OCI-M1 (cell line): ENCODE data around the gene TEX2.

ENCODE experiments used
- DNase-seq: peaks from one replicate; lab custom pipeline; 2025; lab: John Stamatoyannopoulos, UW

The TEX2 gene

GRCh38 chr17:64158406-64158805, 104.7 kb downstream of the TEX2 start:
- DNase-seq = no peak

DNA sequence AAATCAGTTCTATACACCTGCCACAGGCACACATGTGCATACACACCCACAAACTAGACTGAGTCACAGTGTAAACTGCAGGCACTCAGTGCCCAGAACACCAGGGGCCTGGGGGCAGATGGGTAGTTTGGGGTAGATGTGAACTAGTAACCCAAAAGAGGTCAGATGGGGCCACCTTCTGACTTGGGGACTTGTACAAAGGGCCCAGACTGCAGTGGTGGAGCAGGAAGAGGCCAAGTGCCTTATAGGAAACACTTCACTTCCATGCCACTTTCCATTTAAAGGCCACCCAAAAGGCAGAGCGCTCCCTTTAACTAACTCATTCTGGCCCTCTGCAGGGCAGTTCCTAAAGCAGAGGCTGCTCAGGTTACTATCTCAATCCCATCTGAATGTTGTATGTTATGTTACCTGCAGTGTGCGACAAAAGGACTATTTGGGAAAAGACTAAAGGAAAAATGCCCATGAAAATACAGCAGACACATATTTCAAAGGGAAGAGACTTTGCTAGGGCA, 105.3 kb downstream of the TEX2 start:
- no peak for DNase-seq

DNA sequence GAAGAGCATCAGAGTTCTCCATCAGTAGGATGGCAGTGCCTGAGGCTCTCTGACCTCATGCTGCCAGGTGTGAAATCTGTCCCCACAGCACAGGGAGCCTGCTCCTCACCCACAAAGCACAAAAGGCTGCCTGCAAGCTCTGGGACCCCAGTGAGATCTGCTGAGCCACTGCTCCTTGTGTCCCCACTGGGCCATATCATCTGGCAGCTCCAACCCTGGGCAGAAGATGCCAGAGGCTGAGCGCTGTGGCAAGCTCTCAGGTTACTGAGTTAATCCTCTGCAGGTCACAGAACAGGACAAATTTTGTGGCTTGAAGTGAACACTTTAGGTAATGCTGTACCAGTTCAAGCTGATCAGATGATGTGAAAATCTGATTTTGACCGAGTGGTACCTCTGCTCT, 106.4 kb downstream of the TEX2 start:
- no peak for DNase-seq

DNA sequence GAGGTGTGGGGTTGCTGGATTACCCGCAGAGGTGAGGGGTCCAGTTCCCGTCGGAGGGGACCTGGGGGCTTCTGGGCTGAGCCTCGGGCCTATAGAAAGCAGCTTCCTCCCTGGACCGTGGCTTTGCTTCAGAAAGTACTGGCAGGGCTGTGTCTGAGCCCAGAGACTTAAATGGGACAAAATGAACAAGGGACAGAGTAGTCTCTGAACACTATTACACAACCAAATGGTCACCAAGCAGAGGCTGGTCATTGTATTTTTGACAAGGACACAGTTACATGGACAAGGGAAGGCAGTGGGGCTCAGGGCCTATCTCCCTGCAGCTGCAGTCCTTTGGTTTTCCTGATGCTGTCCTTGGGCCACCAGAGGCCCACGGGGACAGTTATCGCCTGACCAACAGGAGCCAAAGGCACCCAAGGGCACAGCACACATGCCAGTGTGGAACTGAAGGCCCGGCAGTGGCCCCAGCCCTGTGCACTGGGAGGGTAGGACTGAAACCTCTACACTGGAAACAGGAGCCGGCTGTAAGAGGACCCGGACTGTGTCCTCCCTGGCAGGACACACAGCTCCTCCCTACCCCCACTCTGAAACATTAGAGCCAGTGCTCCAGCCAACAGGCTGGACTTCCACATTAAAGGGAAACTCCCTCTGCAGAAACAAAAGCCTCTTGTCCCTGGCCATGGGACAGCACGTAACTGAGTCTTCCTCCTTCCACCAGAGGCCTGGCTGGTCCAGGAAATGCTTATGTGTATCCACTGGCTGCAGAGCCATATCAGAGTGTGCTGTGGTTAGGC, 107.1 kb downstream of the TEX2 start:
- DNase-seq = no peak

DNA sequence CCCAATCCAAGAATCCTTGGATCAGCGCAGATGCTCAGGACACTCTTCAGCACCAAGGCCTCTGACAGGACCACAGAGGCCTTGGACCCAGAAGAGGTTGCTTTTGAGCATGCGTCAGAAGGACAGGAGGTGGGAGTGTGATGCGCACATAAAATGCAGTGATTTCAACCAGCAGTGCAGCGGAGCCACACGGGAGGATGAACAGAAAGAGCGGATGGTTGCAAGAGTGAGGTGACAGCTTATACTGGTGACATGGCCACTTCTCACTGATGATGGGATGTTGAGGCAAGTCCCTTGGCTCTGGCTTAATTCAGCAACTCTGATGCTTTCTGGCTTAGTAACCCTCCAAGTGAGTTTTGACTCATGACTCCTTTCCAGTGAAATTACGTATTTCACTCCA, 107.9 kb downstream of the TEX2 start:
- no peak for DNase-seq

DNA sequence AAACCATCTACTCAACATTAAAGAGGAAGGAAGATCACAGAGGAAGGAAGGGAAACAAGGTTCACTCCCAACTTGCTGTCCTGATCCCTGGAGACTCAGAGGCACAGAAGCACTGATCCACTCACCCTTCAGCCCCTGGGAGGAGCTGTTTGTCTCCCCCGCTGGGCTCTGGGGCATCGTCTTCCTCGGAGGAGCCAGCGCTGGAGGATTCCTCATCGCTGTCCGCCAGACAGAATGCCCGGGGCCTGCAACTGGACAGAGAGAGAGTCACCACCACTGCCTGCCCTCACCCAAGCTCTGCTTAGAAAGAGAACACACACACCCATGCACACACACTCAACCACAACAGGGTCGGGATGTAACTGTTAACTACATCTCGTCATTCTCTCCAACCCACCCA, 108.3 kb downstream of the TEX2 start:
- DNase-seq = no peak

GRCh38 chr17:64154313-64154695, 108.8 kb downstream of the TEX2 start:
- no peak for DNase-seq

- DNase-seq = no peak
Observed at GRCh38 chr17:64153565-64154312, 109.3 kb downstream of the TEX2 start.

DNA sequence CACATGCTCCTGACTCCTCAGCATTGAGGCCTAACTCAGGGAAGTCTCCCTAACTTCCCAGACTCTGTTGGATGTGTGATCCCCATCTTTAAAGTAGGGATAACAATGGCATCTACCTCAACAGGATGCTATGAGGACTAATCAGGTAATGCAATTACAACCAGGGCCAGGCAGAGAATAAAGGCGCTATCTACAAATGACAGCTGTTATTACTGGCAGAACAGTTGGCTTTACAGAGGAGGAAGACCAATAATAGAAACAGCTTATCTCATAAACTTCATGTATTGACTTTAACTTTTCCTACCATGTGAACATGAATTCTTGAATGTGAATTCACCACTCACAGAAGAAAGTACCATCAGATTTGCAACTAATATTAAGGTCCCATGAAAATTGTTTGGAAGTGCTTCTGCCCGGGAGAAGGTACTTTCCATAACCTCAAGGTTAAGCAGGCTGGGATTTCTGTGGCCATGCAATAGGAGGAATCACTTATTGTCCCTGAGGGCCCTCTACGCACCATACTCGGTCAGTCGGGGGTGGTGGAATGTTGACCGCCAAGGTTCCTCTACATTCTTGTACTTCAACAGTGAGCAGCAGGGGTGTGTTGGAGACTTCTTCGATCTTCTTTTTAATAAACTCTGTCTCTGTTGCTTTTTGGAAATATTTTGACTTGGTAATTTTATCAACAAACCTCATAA, 110.5 kb downstream of the TEX2 start:
- no peak for DNase-seq

DNA sequence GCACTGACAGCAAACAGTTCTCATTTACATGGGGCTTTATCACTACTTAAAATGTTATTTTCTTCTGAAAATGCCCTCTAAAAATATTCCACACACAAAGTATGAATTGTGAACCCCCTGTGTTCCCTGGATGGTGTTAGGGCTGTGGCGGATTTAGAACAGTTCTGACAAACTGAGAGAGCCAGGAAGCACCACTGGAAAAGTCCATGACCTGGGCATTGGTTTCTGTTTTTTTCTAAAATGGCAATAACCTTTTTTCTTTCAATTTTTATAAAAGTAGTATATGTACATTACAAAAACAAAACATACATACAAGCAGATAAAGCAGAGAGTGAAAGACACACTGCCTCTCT, 112.1 kb downstream of the TEX2 start:
- no peak for DNase-seq

- DNase-seq = no peak
Observed at GRCh38 chr17:64150237-64151015, 112.6 kb downstream of the TEX2 start.

GRCh38 chr17:64149196-64149595, 113.9 kb downstream of the TEX2 start:
- no peak for DNase-seq

- DNase-seq = no peak
Observed at GRCh38 chr17:64148699-64149098, 114.4 kb downstream of the TEX2 start.

GRCh38 chr17:64148017-64148631, 114.9 kb downstream of the TEX2 start:
- no peak for DNase-seq

DNA sequence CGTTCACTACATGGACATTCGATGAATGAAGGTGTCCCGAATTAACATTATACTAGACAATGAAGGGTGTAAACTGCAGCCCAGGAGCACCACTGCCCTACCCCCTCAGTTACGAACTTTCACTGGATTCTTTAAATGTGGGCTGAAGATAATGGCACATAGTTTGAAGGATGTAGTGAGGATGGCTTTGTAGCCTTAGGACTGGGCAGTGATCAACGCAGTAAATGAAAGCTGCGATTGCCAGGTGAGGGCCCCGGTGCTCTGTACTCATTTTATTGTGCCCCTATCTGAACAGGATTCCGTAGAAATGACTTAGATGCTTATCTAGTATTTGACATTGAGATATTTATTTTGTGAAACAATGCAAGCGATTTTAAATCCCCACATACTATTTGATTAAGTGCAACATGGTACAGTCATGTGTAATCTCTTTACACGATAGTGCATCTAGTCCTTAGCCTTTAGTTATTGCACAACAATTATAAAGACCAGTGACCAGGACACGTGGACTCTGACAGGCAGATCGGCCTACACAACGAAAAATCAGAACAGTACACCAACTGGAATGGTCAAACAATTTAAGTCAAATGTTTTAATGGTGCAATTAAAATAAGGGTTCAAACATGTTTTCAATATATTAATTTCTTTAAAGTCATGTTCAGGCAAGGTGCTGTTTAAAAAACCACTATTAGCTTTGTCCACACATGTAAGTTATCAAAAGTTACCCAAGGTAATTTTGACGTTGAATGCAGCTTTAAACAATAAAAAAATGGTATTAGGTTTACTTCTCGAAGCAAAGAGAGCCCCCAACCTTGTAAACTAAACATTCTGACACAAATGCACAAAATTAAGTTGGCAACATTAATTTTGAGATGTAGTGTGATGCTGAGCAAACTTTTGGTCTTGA, 115.7 kb downstream of the TEX2 start:
- DNase-seq = peak; percentile 73

DNA sequence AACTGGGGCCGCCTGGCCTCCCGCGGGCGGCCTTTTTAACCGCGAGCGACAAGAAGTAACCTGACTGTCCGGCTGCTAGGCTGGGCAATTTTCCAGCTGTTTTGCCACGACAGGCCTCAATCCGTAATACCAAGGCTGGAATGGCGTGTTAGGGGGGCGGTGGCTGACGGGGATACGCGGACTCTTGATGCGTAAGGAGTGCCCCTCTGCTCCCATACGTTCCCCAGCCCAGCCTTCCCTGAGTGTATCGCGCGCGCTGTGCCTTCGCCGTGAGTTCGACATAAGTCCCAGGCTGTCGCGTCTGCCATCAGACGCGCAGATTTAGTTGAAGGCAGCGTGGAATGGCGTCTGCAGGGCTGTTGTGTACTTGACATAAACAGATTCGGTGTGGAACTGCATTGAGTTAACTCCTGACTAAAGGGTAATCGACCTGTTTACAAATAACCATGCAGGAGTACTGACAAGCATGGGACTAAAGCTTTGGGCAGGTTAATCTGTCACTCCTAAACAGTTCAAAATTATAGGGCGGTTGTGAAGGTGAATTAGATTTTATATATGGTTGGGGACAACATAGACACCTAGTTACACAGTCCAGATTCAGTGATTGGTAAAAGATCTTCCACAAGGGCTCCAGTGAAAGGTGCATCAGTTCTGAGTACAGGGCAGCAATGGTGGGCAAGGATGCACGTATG, 116.5 kb downstream of the TEX2 start:
- peak; percentile 75 for DNase-seq

DNA sequence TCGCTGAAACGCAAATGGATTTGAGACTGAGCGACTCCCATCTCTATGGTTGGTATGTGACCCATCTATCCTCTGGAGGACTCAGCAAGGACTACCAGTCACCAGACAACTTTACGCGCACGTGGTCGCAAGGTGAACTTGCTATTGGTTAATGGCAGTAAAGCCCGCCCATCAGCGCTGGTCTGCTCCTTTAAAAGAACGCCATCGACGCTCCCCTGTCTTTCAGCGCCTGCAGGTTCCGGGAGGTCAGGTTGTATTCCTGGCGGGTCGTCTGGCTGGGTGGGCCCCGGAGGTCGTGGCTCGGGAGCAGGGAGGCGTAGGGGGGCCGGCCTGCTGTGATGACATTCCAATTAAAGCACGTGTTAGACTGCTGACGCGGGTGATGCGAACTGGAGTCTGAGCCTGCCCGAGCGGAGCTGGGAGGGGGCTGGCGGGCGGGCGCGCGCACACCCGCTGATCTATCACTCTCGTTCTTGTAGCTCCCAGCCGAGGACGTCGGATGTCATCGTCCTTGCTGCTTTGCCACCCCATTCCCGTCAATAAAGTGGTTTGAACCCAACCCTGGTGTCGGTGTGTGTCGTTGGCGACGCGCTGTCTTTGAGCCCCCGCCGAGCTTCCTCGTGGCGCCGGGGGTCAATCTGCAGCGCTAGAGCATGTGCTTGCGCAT, 117.2 kb downstream of the TEX2 start:
- peak; percentile 99 for DNase-seq

DNA sequence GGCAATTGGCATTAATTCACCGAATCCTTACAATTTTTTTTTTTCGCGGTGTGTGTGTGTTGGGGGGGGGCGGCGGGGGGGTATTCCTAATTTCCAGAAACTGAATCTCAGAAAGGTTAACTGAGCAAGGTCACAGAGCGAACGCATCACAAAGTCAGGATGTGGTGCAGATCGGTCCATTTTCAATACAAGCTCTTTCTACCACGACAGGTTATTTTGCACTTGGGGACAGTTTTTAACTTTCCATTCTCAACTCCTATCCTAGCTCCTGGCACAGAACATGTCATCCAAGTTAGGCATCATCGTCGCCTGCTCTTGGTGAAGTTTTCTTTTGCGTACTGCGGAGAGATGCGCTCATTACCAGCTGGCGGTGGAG, 117.7 kb downstream of the TEX2 start:
- DNase-seq = no peak

- no peak for DNase-seq
Observed at GRCh38 chr17:64139542-64139941, 123.5 kb downstream of the TEX2 start.
